ENCODE results near the gene NPAS3. TPM values are rescaled to one million over a fixed set of nuclear protein-coding genes. Genes with fewer than 3 reads are reported as not detected.

NPAS3 gene
- total and polyA plus RNA-seq, 11 donors, result 0.15 to 3.4 (median 0.92) TPM

DNA sequence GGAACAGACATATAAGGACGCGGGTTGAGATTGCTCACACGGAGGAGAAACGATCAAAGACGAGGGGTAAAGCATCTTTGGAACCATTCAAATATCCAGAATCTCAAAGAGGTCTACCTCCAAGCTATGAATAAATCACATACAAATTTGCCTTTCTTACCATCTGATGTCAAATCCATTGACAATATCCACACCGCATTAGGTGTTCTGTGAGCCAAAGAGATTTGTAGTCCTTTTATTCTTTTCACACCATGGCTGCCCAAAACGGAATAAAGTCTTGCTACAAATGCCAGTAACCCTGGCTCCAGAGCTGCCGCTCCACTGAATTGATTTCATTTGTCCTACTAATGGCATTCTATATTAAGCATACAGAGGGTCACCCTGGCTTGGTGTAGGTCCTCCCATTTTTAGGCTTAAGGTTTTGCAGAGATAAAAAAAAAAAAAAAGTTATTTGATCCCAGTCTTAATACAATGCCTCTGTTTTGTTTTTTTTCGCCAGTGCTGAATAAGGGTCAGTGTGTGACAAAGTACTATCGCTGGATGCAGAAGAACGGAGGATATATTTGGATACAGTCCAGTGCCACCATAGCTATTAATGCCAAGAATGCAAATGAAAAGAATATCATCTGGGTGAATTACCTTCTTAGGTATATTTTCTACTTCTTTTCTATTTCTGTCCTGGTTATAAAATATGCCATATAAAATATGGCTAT, 854.9 kb downstream of the NPAS3 start:
- intact Hi-C loops (cut with DNase I), result loop anchor here (2.0 to 10.0 kb wide), 14 partner anchors 116 to 1217 kb away; partner anchors contain the start of gene NPAS3 (in 2 of the 10)
- Histone ChIP-seq H3K27ac (no peak overlapping the region), H3K4me3 (peak overlapping the region in 1 of 12 donors; percentile 47), H3K36me3 (no peaks in the 10 kb centered on the region), H3K9me3 (no peaks in the 10 kb centered on the region), H3K27me3 (peaks cover 0 to 5% (median 0%) of the 10 kb centered on the region in 9 donors), H3K4me1 (peaks cover 0 to 13% (median 2%) of the 10 kb centered on the region in 12 donors)
- ATAC-seq (no peak), DNase-seq (no peak)
- TF ChIP-seq, protein P1, sequence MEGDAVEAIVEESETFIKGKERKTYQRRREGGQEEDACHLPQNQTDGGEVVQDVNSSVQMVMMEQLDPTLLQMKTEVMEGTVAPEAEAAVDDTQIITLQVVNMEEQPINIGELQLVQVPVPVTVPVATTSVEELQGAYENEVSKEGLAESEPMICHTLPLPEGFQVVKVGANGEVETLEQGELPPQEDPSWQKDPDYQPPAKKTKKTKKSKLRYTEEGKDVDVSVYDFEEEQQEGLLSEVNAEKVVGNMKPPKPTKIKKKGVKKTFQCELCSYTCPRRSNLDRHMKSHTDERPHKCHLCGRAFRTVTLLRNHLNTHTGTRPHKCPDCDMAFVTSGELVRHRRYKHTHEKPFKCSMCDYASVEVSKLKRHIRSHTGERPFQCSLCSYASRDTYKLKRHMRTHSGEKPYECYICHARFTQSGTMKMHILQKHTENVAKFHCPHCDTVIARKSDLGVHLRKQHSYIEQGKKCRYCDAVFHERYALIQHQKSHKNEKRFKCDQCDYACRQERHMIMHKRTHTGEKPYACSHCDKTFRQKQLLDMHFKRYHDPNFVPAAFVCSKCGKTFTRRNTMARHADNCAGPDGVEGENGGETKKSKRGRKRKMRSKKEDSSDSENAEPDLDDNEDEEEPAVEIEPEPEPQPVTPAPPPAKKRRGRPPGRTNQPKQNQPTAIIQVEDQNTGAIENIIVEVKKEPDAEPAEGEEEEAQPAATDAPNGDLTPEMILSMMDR (IDR thresholded peaks at IDR 0.05), result no peak
- TF ChIP-seq POLR2A (IDR thresholded peaks at IDR 0.05), result no peak
- WGBS, 4 donors, result 71 to 86% (median 78%) methylated on average over 11 of the region's 11 CpGs

DNA sequence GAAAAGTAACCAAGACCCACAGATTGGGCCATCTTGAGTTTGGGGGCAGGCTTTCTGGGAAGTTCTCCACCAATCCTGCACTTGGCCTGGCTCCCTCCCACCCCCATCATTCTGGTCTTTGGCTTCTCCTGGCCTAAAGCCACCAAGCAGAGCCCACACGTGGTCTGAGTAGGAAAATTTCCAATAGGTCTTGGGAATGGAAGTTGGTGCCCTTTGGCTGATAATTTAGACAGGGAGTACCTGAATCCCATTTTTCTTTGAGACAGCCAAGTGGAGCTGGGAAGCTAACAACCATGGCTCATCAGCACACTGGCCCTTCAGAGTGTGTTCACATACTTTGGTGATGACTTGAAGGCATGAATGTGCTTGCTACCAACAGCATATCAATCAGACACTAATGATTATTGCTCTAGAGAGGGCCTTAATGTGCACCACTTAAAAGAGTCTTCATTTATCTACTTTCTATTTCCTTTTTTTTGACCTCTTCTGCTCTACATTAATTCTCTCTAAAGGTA, 856.2 kb downstream of the NPAS3 start:
- DNase-seq (no peak), ATAC-seq (no peak)
- H3K36me3 ChIP-seq, result no peaks in the 10 kb centered on the region
- peaks cover 0 to 18% (median 7%) of the 10 kb centered on the region in 9 donors for H3K27me3 ChIP-seq
- intact Hi-C loops (cut with DNase I), result loop anchor here (5.0 to 10.0 kb wide), 12 partner anchors 118 to 1218 kb away; partner anchors contain the start of gene NPAS3 (in 2 of the 10)
- WGBS, 4 donors, result 30 to 79% (median 60%) methylated on average over 1 of the region's 1 CpG
- H3K9me3 ChIP-seq, result no peaks in the 10 kb centered on the region
- TF ChIP-seq, protein P1 (IDR thresholded peaks at IDR 0.05), result no peak
- no peak for TF ChIP-seq POLR2A (IDR thresholded peaks at IDR 0.05)
- H3K27ac ChIP-seq, result no peak overlapping the region
- H3K4me1 ChIP-seq, result peaks cover 0 to 17% (median 4%) of the 10 kb centered on the region in 12 donors
- H3K4me3 ChIP-seq, result no peak overlapping the region

DNA sequence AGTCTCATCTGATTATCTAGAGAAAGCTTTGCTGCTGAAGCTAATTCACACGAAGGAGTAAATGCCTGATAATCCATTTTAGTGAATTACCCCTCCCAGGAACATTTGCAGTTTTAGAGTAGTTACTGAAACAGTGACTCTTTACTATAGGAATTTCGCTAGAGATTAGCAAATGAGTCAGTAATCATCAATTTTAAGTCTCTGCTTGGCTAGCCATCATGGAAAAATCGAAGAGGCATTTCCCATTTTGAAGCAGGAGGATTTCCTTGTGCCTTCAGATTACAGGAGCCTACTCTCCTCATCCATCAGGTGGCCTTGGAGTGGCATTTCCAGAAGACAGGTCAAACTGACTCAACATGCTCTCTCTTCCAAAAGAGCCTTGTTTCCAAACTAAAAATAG, 857.7 kb downstream of the NPAS3 start:
- no peak for ATAC-seq
- intact Hi-C loops (cut with DNase I), result loop anchor here in 8 of 10 donors (10.0 kb wide), 7 partner anchors 122 to 1082 kb away; partner anchors contain the start of gene NPAS3 (in 2 of the 8)

More for the DNA sequence above, 857.7 kb downstream of the NPAS3 start:
- WGBS, 4 donors, result 77 to 82% (median 81%) methylated on average over 3 of the region's 3 CpGs
- Histone ChIP-seq H3K27ac (no peak overlapping the region), H3K9me3 (no peaks in the 10 kb centered on the region), H3K4me3 (no peak overlapping the region), H3K27me3 (peaks cover 5 to 33% (median 19%) of the 10 kb centered on the region in 9 donors), H3K36me3 (no peaks in the 10 kb centered on the region), H3K4me1 (peaks cover 0 to 22% (median 7%) of the 10 kb centered on the region in 12 donors)
- TF ChIP-seq, protein P1 (IDR thresholded peaks at IDR 0.05), result no peak
- no peak for TF ChIP-seq POLR2A (IDR thresholded peaks at IDR 0.05)
- DNase-seq, result no peak
